SKM-1 treated with dmso at 0.1 percent for 144 hours (cell line): ENCODE results near the gene TFB1M.
A peak's percentile ranks its signal among the peaks of the same experiment; 100 is the strongest.

Experiments used
- DNase-seq: peaks from one replicate; lab custom pipeline; 2025; ENCODE audit not compliant: unreplicated experiment; lab: John Stamatoyannopoulos, UW

TFB1M gene

GRCh38 chr6:155267411-155267810, 46.9 kb downstream of the TFB1M start:
- no peak for DNase-seq

DNA sequence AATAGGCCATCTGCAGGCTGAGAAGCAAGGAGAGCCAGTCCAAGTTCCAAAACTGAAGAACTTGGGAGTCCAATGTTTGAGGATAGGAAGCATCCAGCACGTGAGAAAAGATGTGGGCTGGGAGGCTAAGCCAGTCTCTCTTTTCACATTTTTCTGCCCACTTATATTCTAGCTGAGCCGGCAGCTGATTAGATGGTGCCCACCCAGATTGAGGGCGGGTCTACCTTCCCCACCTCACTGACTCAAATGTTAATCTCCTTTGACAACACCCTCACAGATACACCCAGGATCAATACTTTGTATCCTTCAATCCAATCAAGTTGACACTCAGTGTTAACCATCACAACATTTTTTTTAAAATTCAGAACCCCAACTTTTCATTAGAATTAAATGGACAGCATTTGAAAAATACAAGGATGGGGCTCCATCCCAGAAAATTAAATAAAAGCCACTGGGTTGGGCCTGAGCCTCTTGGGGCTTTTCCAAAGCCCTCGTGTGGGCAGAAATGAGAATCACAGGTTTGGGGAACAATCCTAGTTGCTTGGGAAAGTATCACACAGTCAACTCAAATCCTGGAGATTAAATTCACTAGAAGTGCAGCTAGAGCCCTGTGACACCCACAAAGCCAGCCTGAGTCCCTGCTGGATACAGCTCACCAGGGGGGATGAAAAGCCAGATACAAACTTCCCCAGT, 48.3 kb downstream of the TFB1M start:
- no peak for DNase-seq

DNA sequence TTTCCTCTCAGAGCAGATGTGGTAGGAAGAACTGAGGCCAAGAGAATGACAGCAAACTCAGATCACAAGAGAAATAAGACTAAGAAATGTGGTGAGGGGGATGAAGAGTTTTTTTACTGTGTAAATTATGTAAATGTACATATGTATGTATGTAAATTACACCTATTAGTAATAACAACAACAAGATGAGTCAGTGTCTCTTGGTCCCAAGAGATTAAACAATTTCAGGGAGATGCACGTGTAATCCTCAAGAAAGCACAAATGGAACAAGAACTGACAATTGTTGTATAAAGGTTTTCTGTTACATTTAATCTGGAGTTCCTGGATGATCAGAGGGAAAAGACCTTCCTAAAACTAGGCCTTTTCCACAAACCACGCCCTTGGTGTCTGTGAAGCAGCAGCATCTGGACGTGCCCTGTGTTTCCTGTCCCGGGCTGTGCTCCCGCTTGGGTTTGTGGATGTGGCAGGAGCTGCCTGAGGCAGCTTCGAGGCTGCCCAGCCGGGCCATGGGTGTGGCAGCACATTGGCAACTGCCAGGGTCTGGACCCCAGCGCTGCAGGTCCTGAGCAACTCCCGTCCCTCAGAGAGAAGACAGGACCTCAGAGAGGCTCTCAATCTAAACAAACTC, 49.5 kb downstream of the TFB1M start:
- no peak for DNase-seq

- no peak for DNase-seq
Observed at GRCh38 chr6:155263373-155264063, 50.8 kb downstream of the TFB1M start, which contains the start of gene CLDN20. Gene CLDN20, plus strand, starts transcription at chr6:155264013. Its CDS starts 11,707 bp downstream, at chr6:155275720.

DNA sequence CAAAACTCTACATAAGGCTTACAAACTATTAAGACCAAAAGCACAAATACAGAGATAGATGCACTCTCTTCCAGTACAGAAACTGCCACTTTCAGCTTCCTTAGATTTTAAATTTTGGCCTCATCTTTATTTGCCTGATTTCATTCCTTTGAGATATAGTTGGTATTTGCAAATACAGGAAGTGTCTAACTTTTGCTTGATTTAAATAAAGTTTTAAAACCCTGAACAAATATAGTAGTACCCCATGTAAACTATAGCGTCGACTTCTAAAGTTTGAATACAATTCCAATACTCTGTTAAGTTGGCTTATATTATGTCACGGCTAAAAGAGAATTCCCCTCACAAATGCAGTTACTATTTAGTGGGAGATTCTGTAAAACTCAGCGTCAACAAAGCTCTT, 51.6 kb downstream of the TFB1M start:
- no peak for DNase-seq

- no peak for DNase-seq
Observed at GRCh38 chr6:155261111-155261900, 53.0 kb downstream of the TFB1M start.

DNA sequence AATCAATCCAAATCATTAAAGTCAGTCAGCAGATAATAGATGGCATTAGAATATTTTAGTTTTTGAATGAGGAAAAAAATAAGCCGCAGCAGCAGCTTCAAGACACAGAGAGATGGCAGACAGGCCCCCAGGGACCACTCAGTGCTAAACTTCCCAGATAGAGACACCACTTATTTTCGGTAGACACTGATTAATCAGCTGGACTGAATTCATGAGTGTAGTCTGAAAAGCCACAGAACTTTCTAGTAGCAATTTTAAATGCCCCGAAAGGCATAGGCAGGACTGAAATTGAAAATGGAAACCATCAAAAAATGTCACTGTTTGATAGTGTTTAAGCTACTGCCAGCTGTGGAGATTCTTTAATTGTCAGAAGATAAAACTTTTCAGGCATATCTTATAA, 53.6 kb downstream of the TFB1M start:
- no peak for DNase-seq

- no peak for DNase-seq
Observed at GRCh38 chr6:155259897-155260296, 54.4 kb downstream of the TFB1M start.

DNA sequence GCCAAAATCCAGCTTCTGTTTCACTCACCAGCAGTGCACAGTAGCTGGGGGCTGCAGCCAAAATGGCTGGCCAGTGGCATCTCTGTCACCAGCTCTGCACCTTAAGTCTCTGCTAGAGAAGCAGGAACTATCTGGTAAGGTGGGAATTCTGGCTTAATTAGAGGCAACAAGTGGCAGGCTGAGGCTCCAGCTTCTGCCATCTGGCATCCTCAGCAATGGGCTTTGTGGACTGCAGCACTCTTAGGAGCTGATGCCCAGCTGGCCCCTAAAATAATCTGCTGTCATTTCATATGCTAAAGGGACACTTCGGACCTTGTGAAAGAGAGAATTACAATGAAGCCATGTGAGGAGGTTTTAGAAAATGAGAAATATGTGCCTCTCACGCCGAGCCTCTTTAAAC, 55.1 kb downstream of the TFB1M start:
- DNase-seq, result no peak

DNA sequence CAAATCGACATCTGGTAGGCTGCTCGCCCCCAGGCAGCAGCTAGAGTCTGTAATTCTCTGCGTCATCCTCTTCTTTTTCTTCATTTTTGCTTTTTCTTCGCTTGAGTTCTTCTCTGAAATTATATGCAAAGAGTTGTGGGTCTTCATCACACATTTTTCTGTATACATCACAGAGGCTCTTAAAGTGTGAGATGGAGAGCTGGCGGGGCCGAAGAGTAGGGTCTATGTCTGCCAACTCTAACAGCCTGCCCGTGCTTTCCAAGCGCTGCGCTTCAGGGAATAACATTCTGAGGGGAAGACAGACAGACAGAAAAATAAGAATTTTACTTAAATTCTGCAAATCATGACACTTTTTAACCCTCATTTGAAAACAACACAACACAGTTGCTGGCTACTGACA, 56.5 kb downstream of the TFB1M start:
- DNase-seq, result no peak

DNA sequence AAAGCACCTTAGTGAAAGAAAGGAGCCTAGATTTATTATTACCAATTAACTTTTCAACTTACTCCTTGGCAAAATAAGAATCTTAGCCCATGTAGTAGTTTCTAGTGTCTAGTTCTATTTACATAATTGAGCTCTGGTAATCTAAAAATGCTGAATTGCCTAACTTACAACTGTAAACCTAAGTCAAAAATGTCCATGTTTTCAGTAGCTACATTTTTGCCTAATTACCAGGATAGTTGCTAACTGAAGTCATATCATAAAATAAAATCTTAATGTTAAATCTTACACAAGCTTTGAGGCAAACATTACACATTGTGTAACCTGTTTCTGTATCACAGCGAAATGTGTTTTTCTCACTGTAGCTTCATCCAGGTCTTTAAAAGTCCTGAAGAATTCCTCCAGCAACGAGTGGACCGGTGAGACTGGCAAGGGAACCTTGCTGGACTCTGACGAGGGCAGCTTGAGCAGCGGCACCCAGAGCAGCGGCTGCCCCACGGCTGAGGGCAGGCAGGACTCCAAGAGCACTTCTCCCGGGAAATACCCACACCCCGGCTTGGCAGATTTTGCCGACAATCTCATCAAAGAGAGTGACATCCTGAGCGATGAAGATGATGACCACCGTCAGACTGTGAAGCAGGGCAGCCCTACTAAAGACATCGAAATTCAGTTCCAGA, 58.0 kb downstream of the TFB1M start:
- no peak for DNase-seq

GRCh38 chr6:155254139-155254538, 60.1 kb downstream of the TFB1M start:
- DNase-seq, result no peak

- no peak for DNase-seq
Observed at GRCh38 chr6:155253337-155253736, 60.9 kb downstream of the TFB1M start.

- DNase-seq, result no peak
Observed at GRCh38 chr6:155252581-155252980, 61.7 kb downstream of the TFB1M start.

DNA sequence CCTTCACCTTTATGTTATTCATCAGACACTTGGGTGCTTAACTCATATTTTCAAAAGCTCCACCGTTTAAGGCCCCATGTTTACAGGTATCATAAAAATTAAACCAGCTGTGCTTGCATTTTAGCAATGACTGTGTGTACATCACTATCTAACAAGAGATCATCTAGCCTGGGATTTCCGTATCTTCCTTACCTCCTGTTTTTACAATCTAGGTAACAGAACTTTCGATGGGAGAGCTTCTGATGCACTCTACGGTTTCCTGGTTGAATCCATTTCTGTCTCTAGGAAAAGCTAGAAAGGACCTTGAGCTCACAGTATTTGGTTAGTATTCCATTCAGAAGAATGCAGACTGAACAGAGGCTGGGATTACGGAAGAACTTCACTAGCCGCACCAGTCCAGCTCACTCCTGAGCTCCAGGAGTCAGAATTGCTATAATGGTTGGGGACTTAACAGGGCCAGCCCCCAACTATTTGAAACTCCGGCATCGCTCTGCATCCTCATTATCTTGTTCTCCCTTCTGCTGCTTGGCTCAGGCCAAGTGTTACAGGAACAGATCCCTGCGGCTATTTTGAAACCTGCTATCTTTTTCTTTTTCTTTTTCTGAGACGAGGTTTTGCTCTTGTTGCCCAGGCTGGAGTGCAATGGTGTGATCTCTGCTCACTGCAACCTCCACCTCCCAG, 63.4 kb downstream of the TFB1M start:
- no peak for DNase-seq

DNA sequence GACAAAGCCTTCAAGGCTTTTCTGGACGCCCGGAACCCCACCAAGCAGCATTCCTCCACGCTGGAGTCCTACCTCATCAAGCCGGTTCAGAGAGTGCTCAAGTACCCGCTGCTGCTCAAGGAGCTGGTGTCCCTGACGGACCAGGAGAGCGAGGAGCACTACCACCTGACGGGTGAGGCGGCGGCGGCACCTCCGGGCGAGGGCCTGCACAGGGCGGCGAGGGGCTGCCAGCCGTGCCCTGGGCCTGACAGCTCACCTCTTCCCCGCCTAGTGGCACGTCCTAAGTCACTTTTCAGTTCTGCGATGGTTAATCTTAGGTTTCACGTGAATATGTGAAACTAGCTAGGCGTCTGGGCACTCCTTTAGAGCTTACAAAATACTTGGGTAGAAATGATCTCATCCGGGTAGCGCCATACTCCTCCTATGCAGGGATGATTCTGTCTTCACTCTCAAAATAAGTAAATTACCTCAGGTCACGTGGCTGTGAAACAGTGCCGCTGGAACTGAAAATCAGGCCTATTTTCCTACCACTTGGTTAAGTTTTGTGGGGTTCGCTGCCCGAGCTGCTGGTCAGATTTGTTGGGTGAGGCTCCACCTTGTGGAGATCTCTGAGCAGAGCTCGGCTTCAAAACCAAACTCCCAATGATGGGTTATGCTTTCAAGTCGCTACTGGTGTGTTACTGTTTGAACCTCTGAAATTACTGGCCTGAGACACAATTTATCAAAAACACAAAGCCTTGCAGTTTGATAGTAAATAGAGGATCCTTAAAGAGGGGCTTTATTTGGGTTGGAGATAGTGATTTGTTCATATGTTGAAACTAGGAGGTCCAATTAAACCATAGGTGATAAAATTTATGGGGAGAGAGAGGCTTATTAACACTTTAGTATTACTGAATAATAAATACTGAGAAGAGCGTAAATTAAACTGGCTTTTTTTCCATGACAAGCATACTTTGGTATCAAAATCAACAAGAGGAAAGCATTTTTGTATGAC, 66.0 kb downstream of the TFB1M start:
- DNase-seq, result peak; percentile 10

GRCh38 chr6:155247618-155248007, 66.7 kb downstream of the TFB1M start:
- no peak for DNase-seq

GRCh38 chr6:155246825-155247224, 67.5 kb downstream of the TFB1M start:
- DNase-seq, result no peak

- DNase-seq, result no peak
Observed at GRCh38 chr6:155245831-155246230, 68.5 kb downstream of the TFB1M start.
